ENCODE results near the gene ARHGAP23.
A peak's percentile ranks its signal among the peaks of the same experiment; 100 is the strongest.

ARHGAP23 gene

DNA sequence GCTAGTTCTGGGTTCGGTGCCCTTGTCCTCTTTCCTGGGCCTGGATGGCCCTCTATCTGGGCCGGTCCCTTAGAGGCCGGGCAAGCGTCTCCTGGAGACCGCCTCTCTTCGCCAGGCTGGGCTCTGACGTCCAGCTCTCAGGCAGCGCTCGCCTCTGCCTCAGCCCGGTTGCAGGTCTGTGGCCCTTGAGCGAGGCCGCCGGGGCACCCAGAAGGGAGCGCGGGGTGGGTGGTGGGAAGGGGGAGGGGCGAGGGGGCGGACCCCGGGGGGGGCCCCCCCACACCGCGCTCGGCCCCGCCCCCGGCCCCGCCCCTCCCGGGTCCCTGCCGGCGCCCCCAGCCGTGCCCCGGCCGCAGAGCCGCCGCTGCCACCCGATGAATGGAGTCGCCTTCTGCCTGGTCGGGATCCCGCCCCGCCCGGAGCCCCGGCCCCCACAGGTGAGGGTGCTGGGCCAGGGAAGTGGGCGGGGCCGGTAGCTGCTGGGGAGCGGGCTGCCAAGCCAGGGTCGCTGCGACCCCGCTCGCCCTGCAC is at the start of gene ARHGAP23:
Gene ARHGAP23 (plus strand): TSS at position 353 of the 531 bp plus-strand sequence. CDS start 22 bp downstream, at position 375.
- no peak for DNase-seq

GRCh38 chr17:38379448-38379847 is 48.8 kb upstream of the ARHGAP23 start:
- no peak for DNase-seq

GRCh38 chr17:38395090-38395489 is 33.2 kb upstream of the ARHGAP23 start:
- no peak for DNase-seq

DNA sequence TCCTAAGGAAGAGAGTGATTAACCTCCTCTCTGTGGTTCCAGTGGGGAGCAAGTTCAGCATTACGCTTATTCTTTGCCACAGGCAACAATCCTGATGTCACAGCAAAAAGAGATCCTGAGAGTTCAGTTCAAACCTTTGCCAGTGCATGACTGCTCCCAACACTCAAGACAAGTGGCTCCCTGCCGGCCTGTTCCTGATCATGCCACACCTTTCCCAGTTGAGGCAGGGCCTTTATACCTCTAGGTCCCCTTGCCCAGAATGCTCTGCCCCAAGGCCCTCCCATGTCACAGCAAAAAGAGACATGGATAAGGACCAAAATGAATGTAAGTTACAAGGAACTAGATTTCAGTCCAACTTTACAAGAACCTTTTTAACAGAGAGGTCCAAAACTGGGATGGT is 31.0 kb upstream of the ARHGAP23 start:
- no peak for DNase-seq

DNA sequence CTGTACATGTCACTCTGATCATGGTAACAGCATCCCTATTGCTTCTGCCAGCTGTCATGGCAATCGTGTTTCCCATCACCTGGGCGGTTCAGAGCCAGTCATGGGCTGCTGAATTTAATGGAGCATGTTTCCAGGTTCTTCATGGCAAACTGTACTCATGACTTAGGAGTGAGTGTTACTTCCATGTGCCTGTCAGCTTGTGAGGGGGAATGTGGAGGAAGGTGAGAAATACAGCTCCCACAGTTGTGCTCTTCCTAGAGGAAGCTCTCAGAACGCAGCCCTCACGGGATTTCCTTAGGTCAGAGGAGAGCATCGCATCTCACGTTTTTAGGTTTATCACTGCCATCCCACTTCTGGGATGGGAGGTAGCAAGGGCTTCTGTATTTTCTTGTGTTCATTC is 28.0 kb upstream of the ARHGAP23 start:
- DNase-seq: no peak

DNA sequence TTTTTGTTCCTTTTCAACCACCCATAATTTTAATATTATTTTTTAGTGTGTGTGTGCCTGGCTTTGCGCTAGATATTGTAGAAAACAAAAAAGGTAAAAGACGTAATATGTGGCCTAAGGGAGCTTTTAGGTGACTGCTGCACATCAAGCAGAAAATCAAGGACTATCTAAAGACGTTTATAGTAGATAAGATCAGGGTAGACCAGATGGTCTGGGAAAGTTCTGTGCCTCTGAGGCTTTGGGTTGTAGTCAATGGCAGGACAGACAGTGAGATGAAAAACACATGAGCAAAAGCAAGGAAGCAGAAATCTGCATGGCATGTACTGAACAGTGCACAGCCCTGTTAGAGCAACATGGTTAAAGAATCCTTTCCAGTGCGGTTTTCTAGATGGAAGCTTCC is 26.8 kb upstream of the ARHGAP23 start:
- DNase-seq: no peak

DNA sequence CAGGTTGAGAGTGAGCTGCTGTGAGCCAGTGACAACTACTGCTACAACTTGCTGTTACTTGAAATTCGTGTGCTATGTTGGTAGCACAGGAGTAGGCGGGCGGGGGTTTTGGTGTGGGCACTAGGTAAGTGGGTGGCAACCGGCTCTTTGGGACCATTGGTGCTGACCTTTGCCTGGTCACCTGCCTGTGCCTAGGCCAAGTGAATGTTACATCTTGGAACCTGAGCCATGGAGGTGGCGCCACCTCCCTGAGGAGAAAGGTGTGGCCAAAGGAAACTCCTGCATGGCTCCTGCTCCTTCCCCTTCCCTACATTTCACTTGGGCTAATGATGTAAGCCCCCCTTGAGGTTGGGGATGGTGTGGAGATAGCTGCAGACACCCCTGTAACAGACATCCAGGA is 25.4 kb upstream of the ARHGAP23 start:
- DNase-seq: no peak

GRCh38 chr17:38403491-38403890 is 24.8 kb upstream of the ARHGAP23 start:
- no peak for DNase-seq

DNA sequence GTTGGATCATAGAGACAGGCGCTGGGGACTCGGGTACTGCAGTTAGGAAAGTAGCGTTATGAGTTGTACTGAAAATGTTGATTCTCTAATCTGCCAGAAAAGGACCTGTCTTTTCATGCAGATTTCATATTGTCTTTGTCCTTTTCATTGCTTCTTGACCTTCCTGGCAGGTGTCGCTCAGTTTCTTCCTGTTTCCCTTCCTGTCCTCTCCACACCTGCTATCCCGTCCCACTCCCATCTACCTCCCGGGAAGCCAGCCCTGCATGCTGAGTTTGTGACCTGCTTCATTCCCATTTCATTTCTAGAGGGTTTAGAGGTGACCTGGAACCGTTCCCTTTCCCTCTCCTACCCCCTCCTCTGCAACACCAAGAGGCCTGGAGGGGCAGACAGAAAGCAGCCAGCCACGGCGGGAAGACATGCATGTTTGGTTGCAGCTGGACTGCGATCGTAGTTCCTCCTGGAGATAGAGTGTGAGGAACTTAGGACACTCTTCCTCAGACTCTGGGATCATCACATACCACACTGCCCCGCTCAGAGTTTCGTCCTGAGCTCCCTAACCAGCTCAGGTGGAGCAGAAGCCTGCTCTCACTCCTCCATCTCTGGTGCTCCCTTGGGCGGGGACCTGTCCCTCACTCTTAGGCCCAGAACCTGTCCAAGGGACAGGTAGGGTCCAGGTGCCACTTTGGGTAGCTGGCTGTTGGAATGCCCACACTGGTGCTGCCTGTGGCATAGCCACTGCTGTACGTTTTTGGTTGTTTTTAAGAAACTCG is 23.9 kb upstream of the ARHGAP23 start:
- DNase-seq: no peak

DNA sequence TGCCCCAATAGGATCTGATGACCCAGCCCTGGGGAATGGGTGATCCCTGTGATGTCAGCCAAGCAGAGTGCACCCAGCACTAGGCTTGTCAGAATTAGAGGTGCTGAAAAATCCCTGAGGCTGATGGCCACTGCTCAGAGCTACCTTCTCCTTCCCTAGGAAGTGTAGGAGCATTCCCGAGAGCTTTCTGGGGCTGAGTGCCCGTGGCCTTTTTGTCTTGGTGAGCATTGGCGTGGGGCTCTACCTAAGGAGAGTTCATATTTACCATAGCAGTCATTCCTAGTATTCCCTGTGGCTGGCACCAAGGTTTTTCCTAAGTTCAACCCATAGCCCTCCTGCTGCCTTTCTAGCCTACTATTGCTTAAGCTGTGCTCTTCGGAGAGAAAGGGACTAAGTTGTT is 22.6 kb upstream of the ARHGAP23 start:
- no peak for DNase-seq

DNA sequence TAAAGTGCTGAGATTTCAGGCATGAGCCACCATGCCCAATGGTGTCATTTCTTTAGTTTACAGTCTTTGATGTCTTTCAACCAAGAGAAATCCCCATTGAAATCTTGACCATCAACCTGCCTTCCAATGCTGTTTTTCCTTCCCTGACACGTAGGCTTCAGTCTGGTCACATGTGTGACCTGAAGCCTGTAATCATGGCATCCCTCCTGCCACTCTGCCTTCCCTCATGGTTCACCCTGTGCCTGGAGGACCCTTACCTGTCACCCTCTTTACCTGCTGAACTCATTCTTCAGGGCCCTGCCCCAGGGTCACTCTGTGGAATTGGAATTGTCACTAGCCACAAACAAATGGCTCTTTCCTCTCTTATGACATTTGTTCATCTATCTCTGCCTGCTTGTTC is 18.1 kb upstream of the ARHGAP23 start:
- DNase-seq: no peak

DNA sequence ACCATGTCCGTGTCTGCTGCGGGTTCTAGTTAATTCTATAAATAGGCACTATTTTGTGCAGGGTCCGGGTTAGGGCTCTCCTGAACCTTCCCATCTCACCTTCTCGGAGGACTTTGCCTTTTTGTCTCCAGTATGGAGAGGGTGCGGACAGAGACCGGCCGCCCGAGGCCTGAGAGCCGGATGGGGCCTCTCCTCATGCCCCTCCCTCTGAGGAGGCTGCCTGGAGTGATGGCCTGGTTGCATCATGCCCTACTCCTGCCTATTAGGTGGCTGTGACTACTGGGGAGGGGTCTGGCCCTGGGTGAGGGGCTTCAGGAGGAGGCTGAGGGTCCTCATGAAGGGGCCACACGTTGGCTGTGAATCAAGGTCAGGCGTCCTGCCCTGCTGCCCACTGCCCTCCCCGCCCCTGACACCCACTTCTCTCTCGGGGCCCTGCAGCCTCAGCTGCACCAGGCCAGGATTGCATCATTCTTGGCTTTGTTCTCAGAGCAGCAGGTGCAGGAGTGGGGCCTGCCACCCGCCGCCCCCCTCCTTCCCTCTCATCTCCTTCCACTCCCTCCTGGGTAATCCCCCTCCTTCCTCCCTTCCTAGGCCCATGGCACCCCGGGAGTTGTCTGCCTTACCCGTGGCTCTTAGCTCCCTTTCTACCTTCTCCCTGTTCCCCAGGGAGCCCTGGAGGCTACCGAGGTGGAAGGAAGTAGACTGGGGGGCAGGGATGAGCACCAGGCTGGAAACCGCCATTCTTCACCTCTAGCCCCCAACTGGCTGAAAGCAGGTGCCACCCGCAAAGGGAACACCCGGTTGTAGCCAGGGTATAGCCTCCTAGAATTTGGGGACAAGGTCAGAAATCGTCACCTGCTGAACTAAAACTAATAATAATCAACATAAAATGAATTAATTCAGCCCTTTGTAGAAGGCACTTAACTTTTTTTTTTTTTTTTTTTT is 12.7 kb upstream of the ARHGAP23 start:
- DNase-seq: peak; percentile 81

DNA sequence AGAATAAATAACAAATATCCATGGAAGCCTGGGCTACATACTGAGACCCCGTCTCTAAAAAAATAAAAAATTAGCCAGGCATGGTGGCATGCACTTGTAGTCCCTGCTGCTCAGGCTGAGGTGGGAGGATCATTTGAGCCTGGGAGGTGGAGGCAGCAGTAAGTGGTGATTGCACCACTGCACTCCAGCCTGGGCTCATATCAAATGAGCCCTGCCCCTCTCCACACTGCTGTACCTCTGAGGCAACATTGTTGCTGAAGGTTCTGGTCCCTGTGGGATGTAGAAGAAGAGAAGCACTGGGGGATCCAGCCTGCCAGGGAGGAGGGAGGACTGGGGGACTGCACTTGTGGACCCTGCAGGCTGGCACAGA is 11.4 kb upstream of the ARHGAP23 start:
- peak; percentile 10 for DNase-seq

DNA sequence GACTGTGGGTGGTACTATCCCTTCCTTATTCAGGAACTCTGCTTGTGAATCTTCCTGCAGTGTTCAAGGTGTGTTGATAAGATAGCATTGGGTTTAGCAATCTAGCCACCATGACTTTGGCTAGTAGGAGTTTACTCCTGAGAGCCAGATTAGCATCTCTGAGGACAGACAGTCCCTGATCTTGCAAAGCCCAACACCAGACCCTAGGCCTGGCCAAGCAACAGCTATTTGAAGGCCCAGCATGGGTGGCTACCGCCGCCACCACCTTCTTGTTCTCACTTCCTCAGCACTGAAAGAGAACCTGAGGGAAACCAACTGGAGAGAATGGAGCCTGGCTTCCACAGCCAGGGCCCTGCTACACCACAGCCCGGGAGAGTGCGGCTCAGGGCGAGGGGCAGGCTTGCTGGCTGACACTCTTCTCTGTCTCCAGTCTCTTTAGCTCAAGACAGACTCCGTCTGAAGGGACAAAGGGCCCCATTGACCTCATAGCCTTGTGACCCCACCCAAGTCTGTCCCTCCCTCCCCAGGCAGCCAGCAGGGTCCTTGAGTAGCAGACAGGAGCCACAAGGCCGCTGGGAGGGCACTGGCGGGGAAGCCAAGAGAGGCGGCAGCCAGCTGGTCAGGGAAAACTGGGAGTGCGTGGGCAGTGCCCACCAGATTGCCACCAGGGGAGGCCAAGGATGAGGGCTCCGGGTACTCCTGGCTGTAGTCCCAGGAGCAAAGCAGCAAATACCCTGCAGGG is 10.9 kb upstream of the ARHGAP23 start:
- DNase-seq: no peak

DNA sequence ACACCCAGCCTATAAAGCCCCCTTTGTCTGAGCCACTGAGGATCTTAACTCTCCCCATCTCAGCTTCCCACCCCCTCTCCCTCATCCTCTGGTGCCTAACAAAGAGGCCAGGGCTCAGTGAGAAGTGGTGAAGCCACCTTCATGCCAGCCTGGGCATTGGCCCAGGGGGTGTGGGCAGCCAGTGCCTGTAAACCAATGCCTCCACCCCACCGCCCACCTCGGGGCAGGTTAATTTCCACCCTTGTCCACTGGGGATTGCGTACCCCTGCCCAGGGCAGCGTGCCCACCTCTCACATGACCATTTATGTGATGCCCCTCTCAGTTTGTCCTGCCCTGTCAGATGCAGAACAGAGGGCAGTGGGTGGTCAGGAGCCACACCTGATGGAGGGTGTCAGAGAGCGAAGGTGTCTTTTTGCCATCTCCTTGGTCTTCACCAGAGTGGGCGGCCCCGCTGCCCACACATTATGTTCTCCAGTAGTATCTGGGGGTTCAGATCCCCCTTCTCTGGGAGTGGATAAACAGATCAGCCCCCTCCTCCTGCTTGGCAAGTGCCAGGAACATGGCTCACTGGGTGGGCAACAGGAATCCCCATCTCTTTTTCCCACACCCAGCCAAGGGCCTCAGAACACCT is 10.1 kb upstream of the ARHGAP23 start:
- no peak for DNase-seq

DNA sequence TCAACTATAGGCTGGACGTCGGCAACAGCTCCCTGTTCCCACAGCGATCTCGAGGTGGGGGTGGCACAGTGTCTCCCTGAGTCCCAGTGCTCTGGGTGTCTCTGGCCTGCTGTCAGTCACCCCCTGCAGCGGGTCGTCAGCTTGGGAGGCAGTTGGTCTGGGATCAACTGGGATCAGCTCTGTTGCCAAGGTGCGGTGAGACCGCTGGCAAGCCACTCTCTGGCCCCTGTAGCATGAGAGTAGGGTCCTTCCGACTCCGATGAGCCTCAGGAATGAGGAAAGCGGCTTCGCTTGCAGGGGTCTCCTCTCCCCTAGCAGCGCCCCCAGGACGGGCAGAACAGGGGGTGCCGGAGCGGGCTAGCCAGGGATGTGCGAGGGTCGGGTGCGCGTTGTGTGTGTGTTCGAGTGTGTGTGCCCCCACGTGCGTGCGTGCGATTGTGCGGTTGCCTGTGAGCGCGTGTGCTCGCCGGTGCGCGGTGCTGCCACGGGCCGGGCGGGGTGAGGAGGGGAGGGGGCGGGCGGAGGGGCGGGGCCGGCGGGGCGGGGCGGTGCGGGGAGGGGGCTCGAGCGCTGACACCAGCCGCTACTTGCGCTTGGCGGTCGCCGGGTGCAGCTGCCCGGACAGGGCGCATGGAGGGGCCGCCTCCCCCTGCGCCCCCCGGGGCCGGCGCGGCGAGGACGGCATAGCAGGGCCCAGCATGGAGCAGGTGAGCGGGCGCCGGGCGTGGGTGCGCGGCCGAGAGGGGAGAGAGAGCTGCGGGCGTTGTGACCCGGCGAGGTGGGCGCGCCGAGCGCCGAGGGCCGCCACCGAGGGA is 9.4 kb upstream of the ARHGAP23 start:
- DNase-seq: no peak

DNA sequence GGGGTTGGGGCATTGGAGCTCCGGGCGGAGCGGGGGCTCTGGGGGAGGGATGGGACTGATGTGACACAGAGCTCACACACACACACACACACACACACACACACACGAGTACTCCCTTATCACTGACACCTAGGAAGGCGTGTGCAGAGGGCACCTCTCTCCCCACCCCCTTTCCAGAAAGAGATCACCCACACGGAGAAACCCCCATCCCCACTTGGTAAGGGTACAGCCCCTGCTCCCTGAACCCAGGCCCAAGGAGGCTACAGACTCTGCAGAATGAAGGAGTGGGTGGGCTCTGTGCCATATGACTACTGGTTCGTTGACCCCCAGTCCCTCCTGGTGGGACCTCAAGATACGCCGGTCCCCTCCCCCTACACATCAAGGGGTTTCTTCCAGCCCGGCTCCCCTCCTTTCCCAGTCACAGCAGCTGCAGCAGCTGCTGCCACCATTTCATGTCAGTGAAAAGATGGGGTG is 8.7 kb upstream of the ARHGAP23 start:
- no peak for DNase-seq

- DNase-seq: no peak
Observed at GRCh38 chr17:38420518-38420917, 7.7 kb upstream of the ARHGAP23 start.

GRCh38 chr17:38421171-38421841 is 7.0 kb upstream of the ARHGAP23 start:
- DNase-seq: no peak

GRCh38 chr17:38421871-38422827 is 6.1 kb upstream of the ARHGAP23 start:
- DNase-seq: no peak

Measured in NCI-H2029 treated with DMSO at 0.1 percent for 48 hours (cell line).